GM23338 (cell line): ENCODE results near the gene CMC2. TPM values are rescaled to one million over a fixed set of nuclear protein-coding genes. Genes with fewer than 3 reads are reported as not detected.

ENCODE experiments used
- ATAC-seq: fragments of 200-7000 bp; cut with Tn5 transposase; 3 replicates; pipeline ENCODE4 v1.9.1; 2020
- DNase-seq: peaks from one replicate; pipeline ENCODE4 v3.0.0-alpha.2; 2015; ENCODE audit warnings: low spot score
- H2AFZ ChIP-seq: fragments of 200-600 bp; sonication (generic); 2 replicates; pipeline ENCODE4 v1.8.0; 2016; ENCODE audit warnings: antibody characterized with exemption, mild to moderate bottlenecking, moderate library complexity
- H3F3A ChIP-seq: fragments of 200-600 bp; sonication (generic); replicated peaks from 2 replicates; pipeline ENCODE4 v1.8.0; 2017; ENCODE audit warnings: antibody characterized with exemption, mixed run types, low read depth
- H3K27ac ChIP-seq: fragments of 200-600 bp; sonication (generic); 2 replicates; pipeline ENCODE4 v1.6.1; 2016; ENCODE audit warnings: low read depth
- H3K27me3 ChIP-seq: fragments of 200-600 bp; sonication (generic); 2 replicates; pipeline ENCODE4 v1.8.0; 2016; ENCODE audit warnings: mild to moderate bottlenecking, mixed run types, moderate library complexity; ENCODE audit not compliant: insufficient read depth
- H3K36me3 ChIP-seq: fragments of 200-600 bp; sonication (generic); 2 replicates; pipeline ENCODE4 v1.8.0; 2016; ENCODE audit warnings: mild to moderate bottlenecking; ENCODE audit not compliant: insufficient read depth
- H3K4me1 ChIP-seq: fragments of 200-600 bp; sonication (generic); 2 replicates; pipeline ENCODE4 v1.8.0; 2016; ENCODE audit warnings: mild to moderate bottlenecking, moderate library complexity; ENCODE audit not compliant: insufficient read depth
- H3K4me2 ChIP-seq: fragments of 200-600 bp; sonication (generic); 2 replicates; pipeline ENCODE4 v1.7.1; 2017; ENCODE audit warnings: mixed run types
- H3K4me3 ChIP-seq: fragments of 200-600 bp; sonication (generic); 2 replicates; pipeline ENCODE4 v1.6.1; 2016; ENCODE audit warnings: mixed run types
- H3K79me2 ChIP-seq: fragments of 200-600 bp; sonication (generic); replicated peaks from 2 replicates; pipeline ENCODE4 v1.8.0; 2017; ENCODE audit warnings: mild to moderate bottlenecking; ENCODE audit not compliant: insufficient read depth
- H3K9me2 ChIP-seq: fragments of 200-600 bp; sonication (generic); 2 replicates; pipeline ENCODE4 v1.8.0; 2017; ENCODE audit not compliant: insufficient read depth
- H4K20me1 ChIP-seq: fragments of 200-600 bp; sonication (generic); replicated peaks from 2 replicates; pipeline ENCODE4 v1.8.0; 2017; ENCODE audit warnings: mild to moderate bottlenecking; ENCODE audit not compliant: insufficient read depth
- H3K27ac Mint-ChIP-seq: 2 replicates; pipeline ENCODE4 v1.8.0; 2020; ENCODE audit warnings: inconsistent platforms, mild to moderate bottlenecking, moderate library complexity, mixed read lengths
- H3K27me3 Mint-ChIP-seq: 3 replicates; pipeline ENCODE4 v1.8.0; 2022; ENCODE audit warnings: low read depth, mild to moderate bottlenecking, moderate library complexity, mixed read lengths, inconsistent platforms; ENCODE audit not compliant: insufficient read depth, poor library complexity
- H3K36me3 Mint-ChIP-seq: 3 replicates; pipeline ENCODE4 v1.8.0; 2021; ENCODE audit warnings: low read depth, mild to moderate bottlenecking, inconsistent platforms, moderate library complexity, mixed read lengths
- H3K4me1 Mint-ChIP-seq: 3 replicates; pipeline ENCODE4 v1.8.0; 2020; ENCODE audit warnings: mild to moderate bottlenecking, inconsistent platforms, mixed read lengths
- H3K4me3 Mint-ChIP-seq: 3 replicates; pipeline ENCODE4 v1.8.0; 2021; ENCODE audit warnings: moderate library complexity, mild to moderate bottlenecking, inconsistent platforms, mixed read lengths
- H3K9me3 Mint-ChIP-seq: 3 replicates; pipeline ENCODE4 v1.8.0; 2020; ENCODE audit warnings: moderate library complexity, mild to moderate bottlenecking, inconsistent platforms, mixed read lengths
- CREB1 ChIP-seq: fragments of 250-450 bp; sonication (Bioruptor Pico); IDR thresholded peaks from 2 replicates; pipeline ENCODE4 v1.5.0; 2020; ENCODE audit warnings: low read depth, mild to moderate bottlenecking, moderate library complexity
- CTCF ChIP-seq, 2 experiments: fragments of 200-600 bp in 1 of 2; sonication (generic) in 1 of 2; conservative IDR thresholded peaks; 2 replicates each; pipeline versions ENCODE4 v1.5.1 to v1.6.1; 2016 to 2017; ENCODE audit warnings: antibody characterized with exemption in 2 of 2, low read depth in 2 of 2, mild to moderate bottlenecking in 2 of 2, moderate library complexity in 1 of 2
- EZH2 ChIP-seq: fragments of 200-600 bp; sonication (generic); IDR thresholded peaks from one replicate; pipeline ENCODE4 v1.8.0; 2017; ENCODE audit warnings: antibody characterized with exemption, mild to moderate bottlenecking, low read depth; ENCODE audit not compliant: unreplicated experiment
- EZH2phosphoT487 ChIP-seq: fragments of 200-600 bp; sonication (generic); IDR thresholded peaks from one replicate; pipeline ENCODE4 v1.8.1; 2018; ENCODE audit warnings: antibody characterized with exemption; ENCODE audit not compliant: unreplicated experiment
- JUNB ChIP-seq: IDR thresholded peaks from one replicate; pipeline ENCODE4 v1.6.1; 2016; ENCODE audit warnings: antibody characterized with exemption; ENCODE audit not compliant: unreplicated experiment
- NANOG ChIP-seq: IDR thresholded peaks from 2 replicates; pipeline ENCODE4 v1.6.1; 2016; ENCODE audit warnings: antibody characterized with exemption, borderline replicate concordance
- POLR2AphosphoS5 ChIP-seq: IDR thresholded peaks from 2 replicates; pipeline ENCODE4 v1.6.1; 2016; ENCODE audit warnings: antibody characterized with exemption, low read depth
- STAT1 ChIP-seq: IDR thresholded peaks from one replicate; pipeline ENCODE4 v1.6.1; 2016; ENCODE audit warnings: antibody characterized with exemption; ENCODE audit not compliant: unreplicated experiment
- ZNF331 ChIP-seq: fragments of 250-450 bp; sonication (Bioruptor Pico); IDR thresholded peaks from 2 replicates; pipeline ENCODE4 v1.5.0; 2020; ENCODE audit warnings: low read depth, mild to moderate bottlenecking, moderate library complexity
- ZNF462 ChIP-seq: fragments of 250-450 bp; sonication (Bioruptor Pico); IDR thresholded peaks from 2 replicates; pipeline ENCODE4 v1.5.0; 2020; ENCODE audit warnings: mild to moderate bottlenecking, moderate library complexity
- polyA plus RNA-seq: library from polyadenylated mRNA; unstranded; fragments of >200 nt; fragmentation: Nextera tagmentation; extraction: Ambion mirVana; gene quantifications from 2 replicates; pipeline ENCODE4 v1.2.1, GENCODE V29; 2016
- total RNA-seq: library from RNA; depleted of rRNA; stranded (reverse); fragments of >200 nt; shearing (Covaris generic); gene quantifications from 2 replicates; pipeline ENCODE4 v1.2.3, GENCODE V29; 2014

The CMC2 gene
- total and polyA plus RNA-seq, 2 experiments from 2014 or later = 35.7 to 211 TPM

GRCh38 chr16:81026429-81026828 lies 19.7 kb upstream of the CMC2 start (continued):
- TF ChIP-seq ZNF331 (CRISPR knock-in tag) (no peak), POLR2AphosphoS5 (no peak)

GRCh38 chr16:81018496-81018895 lies 11.8 kb upstream of the CMC2 start:
- Histone ChIP-seq H3K79me2 (no peaks in the 10 kb centered on the region), H3K9me2 (no peaks in the 10 kb centered on the region), H3K4me3 (no peak overlapping the region), H3K4me2 (no peak overlapping the region), H3K36me3 (peaks cover 85% of the 10 kb centered on the region), H3K4me1 (no peaks in the 10 kb centered on the region), H3F3A (no peaks in the 10 kb centered on the region), H3K27ac (no peak overlapping the region), H3K27me3 (no peaks in the 10 kb centered on the region), H2AFZ (no peak overlapping the region), H4K20me1 (peaks cover under 1% of the 10 kb centered on the region)
- H3K27me3 Mint-ChIP-seq = peaks cover 2% of the 10 kb centered on the region
- no peak overlapping the region for H3K4me3 Mint-ChIP-seq
- no peaks in the 10 kb centered on the region for H3K9me3 Mint-ChIP-seq
- ATAC-seq = no peak
- no peak overlapping the region for H3K27ac Mint-ChIP-seq
- TF ChIP-seq POLR2AphosphoS5 = no peak
- TF ChIP-seq CREB1 = no peak
- no peak for TF ChIP-seq NANOG
- peaks cover 95% of the 10 kb centered on the region for H3K36me3 Mint-ChIP-seq
- H3K4me1 Mint-ChIP-seq = no peaks in the 10 kb centered on the region
- no peak for DNase-seq

GRCh38 chr16:81014672-81015071 lies 8.0 kb upstream of the CMC2 start:
- Histone ChIP-seq H3K27ac (no peak overlapping the region), H3K27me3 (no peaks in the 10 kb centered on the region), H4K20me1 (peaks cover 15% of the 10 kb centered on the region), H3K36me3 (peaks cover 64% of the 10 kb centered on the region), H3F3A (no peaks in the 10 kb centered on the region), H3K4me3 (no peak overlapping the region), H2AFZ (no peak overlapping the region), H3K4me2 (no peak overlapping the region), H3K4me1 (no peaks in the 10 kb centered on the region), H3K9me2 (no peaks in the 10 kb centered on the region), H3K79me2 (peaks cover 20% of the 10 kb centered on the region)
- Mint-ChIP-seq H3K27me3 (peaks cover 2% of the 10 kb centered on the region), H3K4me3 (no peak overlapping the region), H3K27ac (no peak overlapping the region), H3K36me3 (peaks cover 83% of the 10 kb centered on the region), H3K4me1 (no peaks in the 10 kb centered on the region), H3K9me3 (no peaks in the 10 kb centered on the region)
- ATAC-seq (no peak), DNase-seq (no peak)
- TF ChIP-seq ZNF462 (CRISPR knock-in tag) = no peak
- no peak for TF ChIP-seq EZH2phosphoT487
- no peak for TF ChIP-seq NANOG
- TF ChIP-seq POLR2AphosphoS5 = no peak
- TF ChIP-seq STAT1 = no peak
- no peak for TF ChIP-seq CTCF (conservative IDR thresholded peaks at IDR 0.05; ENCODE audit: low read depth in 2 of 2)
- no peak for TF ChIP-seq CREB1
- TF ChIP-seq JUNB = no peak
- no peak for TF ChIP-seq EZH2
